OCI-LY3 (cell line): Measurements from ENCODE around the gene GTPBP1.

ENCODE experiments used
- H2AFZ ChIP-seq: fragments of 200-600, 300-600 bp; shearing (Covaris generic); 2 replicates; pipeline ENCODE4 v1.6.0; 2014; ENCODE audit warnings: antibody characterized with exemption, low read depth, low read length
- H3K27ac ChIP-seq: fragments of 200-600, 300-600 bp; sonication (generic); 2 replicates; pipeline ENCODE4 v1.5.1; 2014; ENCODE audit warnings: mild to moderate bottlenecking, low read length, moderate library complexity, mixed read lengths
- H3K27me3 ChIP-seq: fragments of 200-600, 300-600 bp; sonication (generic); 2 replicates; pipeline ENCODE4 v1.6.1; 2014; ENCODE audit warnings: low read depth, low read length, mixed read lengths
- H3K36me3 ChIP-seq: fragments of 200-600, 300-600 bp; sonication (generic); replicated peaks from 2 replicates; pipeline ENCODE3; 2014; ENCODE audit warnings: low read depth, low read length, mixed read lengths
- H3K4me1 ChIP-seq: fragments of 300-600, 200-600 bp; sonication (generic); 2 replicates; pipeline ENCODE4 v1.6.1; 2014; ENCODE audit warnings: low read length, mixed read lengths
- H3K4me2 ChIP-seq: fragments of 200-600, 300-600 bp; sonication (generic); 2 replicates; pipeline ENCODE4 v1.6.1; 2014; ENCODE audit warnings: low read length, mixed read lengths
- H3K4me3 ChIP-seq: fragments of 300-600, 200-600 bp; sonication (generic); 2 replicates; pipeline ENCODE4 v1.5.1; 2014; ENCODE audit warnings: antibody characterized with exemption, mild to moderate bottlenecking, low read length, moderate library complexity
- H3K79me2 ChIP-seq: fragments of 300-600, 200-600 bp; shearing (Covaris generic); 2 replicates; pipeline ENCODE4 v1.6.1; 2014; ENCODE audit warnings: mild to moderate bottlenecking, low read length, mixed read lengths
- H3K9ac ChIP-seq: fragments of 300-600, 200-600 bp; shearing (Covaris generic); 2 replicates; pipeline ENCODE4 v1.6.0; 2014; ENCODE audit warnings: mild to moderate bottlenecking, low read length, moderate library complexity
- H3K9me3 ChIP-seq: fragments of 200-600, 300-600 bp; shearing (Covaris generic); 2 replicates; pipeline ENCODE4 v1.6.1; 2014; ENCODE audit warnings: low read length, mixed read lengths; ENCODE audit not compliant: insufficient read depth
- H4K20me1 ChIP-seq: fragments of 200-600, 300-600 bp; sonication (generic); 2 replicates; pipeline ENCODE4 v1.6.1; 2016; ENCODE audit warnings: low read length, mixed read lengths; ENCODE audit not compliant: insufficient read depth
- EZH2phosphoT487 ChIP-seq: fragments of 200-600 bp; shearing (Covaris generic); IDR thresholded peaks from 2 replicates; pipeline ENCODE4 v1.6.1; 2018; ENCODE audit warnings: antibody characterized with exemption, mixed run types, low read depth
- TF ChIP-seq, protein P1 (sequence below): fragments of 200-600, 300-600 bp; sonication (generic); IDR thresholded peaks from 2 replicates; pipeline ENCODE4 v1.5.1; 2014; ENCODE audit warnings: antibody characterized with exemption, low read length, low read depth

The GTPBP1 gene

DNA sequence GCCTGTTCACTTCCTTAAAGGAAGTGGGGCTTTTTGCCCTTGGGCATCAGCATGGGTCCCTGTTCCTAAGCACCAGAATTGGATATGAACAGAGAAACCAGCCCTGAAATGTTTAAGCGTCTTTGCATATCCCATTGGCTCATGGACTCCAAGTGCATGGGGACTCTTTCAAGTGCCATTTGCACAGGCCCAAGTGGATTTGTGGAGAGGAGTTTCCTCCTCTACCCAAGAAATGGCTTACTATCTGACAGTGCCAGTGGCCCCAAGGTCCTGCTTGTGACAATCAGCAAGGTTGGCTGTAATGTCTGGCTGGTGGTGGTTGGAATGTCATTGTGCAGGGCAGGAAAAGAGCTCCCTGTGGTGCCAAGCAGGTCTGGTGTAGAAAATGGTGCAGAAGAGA is 20.0 kb upstream of the GTPBP1 start:
- Histone ChIP-seq H3K9me3 (no peaks in the 10 kb centered on the region), H2AFZ (no peak overlapping the region), H3K36me3 (peaks cover 53% of the 10 kb centered on the region), H3K79me2 (peaks cover 17% of the 10 kb centered on the region), H3K27ac (no peak overlapping the region), H3K9ac (no peak overlapping the region), H4K20me1 (0 out of 2 replicates have a peak, but pooled peaks cover 3% of the 10 kb centered on the region), H3K4me1 (peaks cover 8% of the 10 kb centered on the region), H3K4me2 (no peak overlapping the region), H3K27me3 (no peaks in the 10 kb centered on the region), H3K4me3 (no peak overlapping the region)
- TF ChIP-seq, protein P1, sequence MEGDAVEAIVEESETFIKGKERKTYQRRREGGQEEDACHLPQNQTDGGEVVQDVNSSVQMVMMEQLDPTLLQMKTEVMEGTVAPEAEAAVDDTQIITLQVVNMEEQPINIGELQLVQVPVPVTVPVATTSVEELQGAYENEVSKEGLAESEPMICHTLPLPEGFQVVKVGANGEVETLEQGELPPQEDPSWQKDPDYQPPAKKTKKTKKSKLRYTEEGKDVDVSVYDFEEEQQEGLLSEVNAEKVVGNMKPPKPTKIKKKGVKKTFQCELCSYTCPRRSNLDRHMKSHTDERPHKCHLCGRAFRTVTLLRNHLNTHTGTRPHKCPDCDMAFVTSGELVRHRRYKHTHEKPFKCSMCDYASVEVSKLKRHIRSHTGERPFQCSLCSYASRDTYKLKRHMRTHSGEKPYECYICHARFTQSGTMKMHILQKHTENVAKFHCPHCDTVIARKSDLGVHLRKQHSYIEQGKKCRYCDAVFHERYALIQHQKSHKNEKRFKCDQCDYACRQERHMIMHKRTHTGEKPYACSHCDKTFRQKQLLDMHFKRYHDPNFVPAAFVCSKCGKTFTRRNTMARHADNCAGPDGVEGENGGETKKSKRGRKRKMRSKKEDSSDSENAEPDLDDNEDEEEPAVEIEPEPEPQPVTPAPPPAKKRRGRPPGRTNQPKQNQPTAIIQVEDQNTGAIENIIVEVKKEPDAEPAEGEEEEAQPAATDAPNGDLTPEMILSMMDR: no peak
- no peak for TF ChIP-seq EZH2phosphoT487

DNA sequence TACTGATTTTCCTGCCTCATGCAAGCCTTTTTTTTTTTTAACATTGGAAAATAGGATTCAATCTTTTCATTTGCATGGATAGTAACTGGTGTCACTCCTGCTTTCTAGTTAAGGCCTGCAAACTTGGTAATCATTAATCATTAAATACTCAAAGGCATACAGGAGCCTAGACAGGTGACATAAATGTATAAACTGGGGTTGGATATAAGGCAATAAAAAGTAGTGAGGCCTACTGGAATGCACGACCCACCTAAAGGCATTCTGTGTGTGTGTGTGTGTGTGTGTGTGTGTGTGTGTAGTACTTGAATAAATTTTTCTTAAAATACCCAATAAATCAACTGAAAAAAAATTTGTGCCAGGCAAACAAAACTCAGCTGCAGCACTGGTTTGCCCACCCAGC is 16.1 kb upstream of the GTPBP1 start:
- Histone ChIP-seq H3K4me1 (no peaks in the 10 kb centered on the region), H4K20me1 (no peaks in the 10 kb centered on the region), H3K79me2 (peaks cover 15% of the 10 kb centered on the region), H3K4me3 (no peak overlapping the region), H2AFZ (no peak overlapping the region), H3K9me3 (no peaks in the 10 kb centered on the region), H3K27ac (no peak overlapping the region), H3K27me3 (no peaks in the 10 kb centered on the region), H3K36me3 (peaks cover 47% of the 10 kb centered on the region), H3K9ac (no peak overlapping the region), H3K4me2 (no peak overlapping the region)
- TF ChIP-seq EZH2phosphoT487: no peak
- TF ChIP-seq, protein P1: no peak

DNA sequence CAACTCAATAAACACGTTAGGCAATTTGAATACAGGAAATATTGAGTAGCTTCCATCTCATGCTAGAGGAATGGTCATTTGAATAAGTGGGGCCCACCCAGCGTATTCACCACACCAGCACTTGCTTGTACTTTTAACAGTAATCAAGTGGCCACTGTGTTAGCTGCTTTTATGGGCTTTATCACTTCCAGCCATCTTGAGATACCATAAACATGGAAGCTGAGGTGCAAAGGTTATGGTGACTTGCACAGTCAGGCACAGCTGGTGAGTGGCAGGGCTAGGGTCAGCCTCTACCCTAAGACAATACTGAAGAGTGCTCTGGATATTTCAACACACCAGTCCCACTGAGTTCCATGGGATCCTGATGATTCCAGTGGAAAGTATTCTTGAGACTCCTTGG is 11.7 kb upstream of the GTPBP1 start:
- Histone ChIP-seq H4K20me1 (no peaks in the 10 kb centered on the region), H3K4me1 (peaks cover 3% of the 10 kb centered on the region), H3K27me3 (no peaks in the 10 kb centered on the region), H3K4me2 (no peak overlapping the region), H3K79me2 (peaks cover 51% of the 10 kb centered on the region), H3K27ac (no peak overlapping the region), H3K9me3 (no peaks in the 10 kb centered on the region), H3K36me3 (peaks cover 29% of the 10 kb centered on the region), H2AFZ (no peak overlapping the region), H3K4me3 (no peak overlapping the region), H3K9ac (no peak overlapping the region)
- no peak for TF ChIP-seq EZH2phosphoT487
- TF ChIP-seq, protein P1: no peak

DNA sequence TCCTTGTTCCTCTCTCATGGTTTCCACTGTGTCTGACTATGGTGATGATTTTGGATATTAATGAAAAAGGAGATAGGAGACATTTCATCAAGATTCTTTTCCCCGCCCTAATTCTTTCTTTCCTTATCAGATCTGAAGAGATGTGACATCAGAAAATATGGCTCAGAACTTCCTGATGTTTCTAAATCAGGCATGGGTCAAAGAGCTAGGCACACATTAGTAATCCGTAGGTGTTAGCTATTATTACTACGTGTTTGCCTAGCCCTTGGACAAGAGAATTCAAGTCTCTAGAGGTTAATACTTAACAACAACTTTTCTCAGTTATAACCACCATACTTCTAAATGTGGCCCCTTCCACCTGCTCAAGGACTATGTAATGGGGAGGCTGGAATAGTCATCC is 10.8 kb upstream of the GTPBP1 start:
- Histone ChIP-seq H3K9me3 (no peaks in the 10 kb centered on the region), H3K9ac (no peak overlapping the region), H3K27me3 (no peaks in the 10 kb centered on the region), H4K20me1 (no peaks in the 10 kb centered on the region), H3K4me1 (peaks cover 12% of the 10 kb centered on the region), H3K4me3 (no peak overlapping the region), H3K4me2 (no peak overlapping the region), H3K36me3 (peaks cover 34% of the 10 kb centered on the region), H3K79me2 (peaks cover 60% of the 10 kb centered on the region), H3K27ac (no peak overlapping the region), H2AFZ (no peak overlapping the region)
- TF ChIP-seq, protein P1: no peak
- no peak for TF ChIP-seq EZH2phosphoT487
